ENCODE measurements around the gene CARD18.

DNA sequence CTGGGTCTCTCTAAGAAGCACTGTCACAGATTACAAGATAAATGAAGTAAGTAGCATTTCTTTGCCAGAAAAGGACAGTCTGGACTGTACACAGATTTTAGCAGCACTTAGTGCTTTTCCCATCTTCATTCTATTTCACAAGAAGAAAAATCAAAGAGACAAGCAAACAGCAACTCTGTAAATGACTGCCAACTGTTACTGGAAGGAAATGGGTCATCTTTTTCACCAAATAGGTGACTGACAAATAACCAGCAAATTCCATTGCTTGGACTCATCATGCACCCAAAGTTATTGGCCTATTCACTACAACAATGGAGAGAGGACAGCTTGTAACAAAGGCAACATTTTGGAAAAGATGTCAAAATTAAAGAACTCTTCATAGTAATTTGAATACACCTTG is 28.9 kb upstream of the CARD18 start:
- TF ChIP-seq, protein P1, sequence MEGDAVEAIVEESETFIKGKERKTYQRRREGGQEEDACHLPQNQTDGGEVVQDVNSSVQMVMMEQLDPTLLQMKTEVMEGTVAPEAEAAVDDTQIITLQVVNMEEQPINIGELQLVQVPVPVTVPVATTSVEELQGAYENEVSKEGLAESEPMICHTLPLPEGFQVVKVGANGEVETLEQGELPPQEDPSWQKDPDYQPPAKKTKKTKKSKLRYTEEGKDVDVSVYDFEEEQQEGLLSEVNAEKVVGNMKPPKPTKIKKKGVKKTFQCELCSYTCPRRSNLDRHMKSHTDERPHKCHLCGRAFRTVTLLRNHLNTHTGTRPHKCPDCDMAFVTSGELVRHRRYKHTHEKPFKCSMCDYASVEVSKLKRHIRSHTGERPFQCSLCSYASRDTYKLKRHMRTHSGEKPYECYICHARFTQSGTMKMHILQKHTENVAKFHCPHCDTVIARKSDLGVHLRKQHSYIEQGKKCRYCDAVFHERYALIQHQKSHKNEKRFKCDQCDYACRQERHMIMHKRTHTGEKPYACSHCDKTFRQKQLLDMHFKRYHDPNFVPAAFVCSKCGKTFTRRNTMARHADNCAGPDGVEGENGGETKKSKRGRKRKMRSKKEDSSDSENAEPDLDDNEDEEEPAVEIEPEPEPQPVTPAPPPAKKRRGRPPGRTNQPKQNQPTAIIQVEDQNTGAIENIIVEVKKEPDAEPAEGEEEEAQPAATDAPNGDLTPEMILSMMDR (IDR thresholded peaks at IDR 0.05), result no peak
- TF ChIP-seq ZFX (IDR thresholded peaks at IDR 0.05; ENCODE audit: borderline replicate concordance), result no peak

All from 22Rv1 (cell line).